Osteoblast (primary cell): Measurements from ENCODE around the gene TDP1. TPM values are rescaled to one million over a fixed set of nuclear protein-coding genes. Genes with fewer than 3 reads are reported as not detected.
A peak's percentile ranks its signal among the peaks of the same experiment; 100 is the strongest.

Source experiments
- DNase-seq: peaks from one replicate; pipeline ENCODE4 v3.0.0; 2011; ENCODE audit warnings: low spot score, mixed read lengths; ENCODE audit not compliant: insufficient read length; ENCODE audit errors: missing footprints
- H2AFZ ChIP-seq: 2 replicates; pipeline ENCODE4 v1.6.0; 2011; ENCODE audit warnings: mild to moderate bottlenecking, low read length
- H3K27ac ChIP-seq: 2 replicates; pipeline ENCODE4 v1.5.1; 2011; ENCODE audit warnings: mild to moderate bottlenecking, low read depth, low read length, moderate library complexity
- H3K27me3 ChIP-seq: 2 replicates; pipeline ENCODE4 v1.6.0; 2012; ENCODE audit warnings: mild to moderate bottlenecking, control low read depth, inconsistent platforms, low read length, moderate library complexity; ENCODE audit not compliant: insufficient read depth
- H3K36me3 ChIP-seq: 2 replicates; pipeline ENCODE4 v1.5.1; 2011; ENCODE audit warnings: mild to moderate bottlenecking, low read length, control low read depth, moderate library complexity; ENCODE audit not compliant: insufficient read depth
- H3K4me1 ChIP-seq: 2 replicates; pipeline ENCODE4 v1.5.1; 2011; ENCODE audit warnings: mild to moderate bottlenecking, low read length, control low read depth, moderate library complexity; ENCODE audit not compliant: insufficient read depth
- H3K4me2 ChIP-seq: 2 replicates; pipeline ENCODE4 v1.6.0; 2011; ENCODE audit warnings: mild to moderate bottlenecking, low read length; ENCODE audit not compliant: insufficient read depth
- H3K4me3 ChIP-seq: fragments of 200-600 bp; sonication (generic); 3 replicates; pipeline ENCODE4 v1.5.1; 2012; ENCODE audit warnings: mild to moderate bottlenecking, low read length, inconsistent platforms; ENCODE audit not compliant: insufficient read depth
- H3K79me2 ChIP-seq: 2 replicates; pipeline ENCODE4 v1.6.0; 2012; ENCODE audit warnings: mild to moderate bottlenecking, low read length, control low read depth, inconsistent platforms; ENCODE audit not compliant: insufficient read depth
- H3K9me3 ChIP-seq: 2 replicates; pipeline ENCODE4 v1.5.1; 2011; ENCODE audit warnings: low read depth, low read length, control low read depth
- H4K20me1 ChIP-seq: 2 replicates; pipeline ENCODE4 v1.6.0; 2012; ENCODE audit warnings: mild to moderate bottlenecking, low read length, control low read depth; ENCODE audit not compliant: insufficient read depth
- CTCF ChIP-seq: IDR thresholded peaks from 2 replicates; pipeline ENCODE4 v1.5.1; 2011; ENCODE audit warnings: mild to moderate bottlenecking, low read depth, low read length, moderate library complexity; ENCODE audit errors: extremely low read depth
- total RNA-seq: library from RNA; depleted of rRNA; stranded (reverse); fragments of >200 nt; gene quantifications from 2 replicates; pipeline ENCODE4 v1.2.3, GENCODE V29; 2012

TDP1 gene
- total RNA-seq: 11.2 and 16.2 TPM in 2 replicates

GRCh38 chr14:89955745-89956660 lies at the start of gene TDP1:
TDP1 (plus strand) TSS chr14:89955927; CDS start chr14:89963115, 7,188 bp downstream.
- Histone ChIP-seq H4K20me1 (no peaks in the 10 kb centered on the region), H3K9me3 (no peaks in the 10 kb centered on the region), H3K27ac (peak within 1 kb of the TSS; percentile 92), H3K4me2 (peak within 1 kb of the TSS; percentile 100), H3K27me3 (no peaks in the 10 kb centered on the region), H3K36me3 (peaks cover 23% of the 10 kb centered on the region), H3K4me1 (peaks cover 8% of the 10 kb centered on the region), H3K79me2 (peaks cover 42% of the 10 kb centered on the region), H2AFZ (peak within 1 kb of the TSS; percentile 96), H3K4me3 (peak within 1 kb of the TSS; percentile 85)
- no peak for TF ChIP-seq CTCF
- DNase-seq: peak; percentile 96

GRCh38 chr14:89906000-89906399 lies 49.7 kb upstream of the TDP1 start:
- no peaks in the 10 kb centered on the region for H3K27me3 ChIP-seq
- no peaks in the 10 kb centered on the region for H4K20me1 ChIP-seq
- H3K4me1 ChIP-seq: peaks cover 8% of the 10 kb centered on the region
- TF ChIP-seq CTCF: no peak
- H3K79me2 ChIP-seq: no peaks in the 10 kb centered on the region
- H3K4me3 ChIP-seq: no peak overlapping the region
- no peak for DNase-seq
- H3K4me2 ChIP-seq: no peak overlapping the region
- H3K27ac ChIP-seq: no peak overlapping the region
- no peaks in the 10 kb centered on the region for H3K9me3 ChIP-seq
- no peak overlapping the region for H2AFZ ChIP-seq
- H3K36me3 ChIP-seq: no peaks in the 10 kb centered on the region

- no peaks in the 10 kb centered on the region for H4K20me1 ChIP-seq
- H3K36me3 ChIP-seq: no peaks in the 10 kb centered on the region
- TF ChIP-seq CTCF: no peak
- H3K4me2 ChIP-seq: no peak overlapping the region
- H3K4me3 ChIP-seq: no peak overlapping the region
- H3K4me1 ChIP-seq: peaks cover 21% of the 10 kb centered on the region
- H3K27me3 ChIP-seq: no peaks in the 10 kb centered on the region
- no peak overlapping the region for H3K27ac ChIP-seq
- H3K9me3 ChIP-seq: no peaks in the 10 kb centered on the region
- H3K79me2 ChIP-seq: no peaks in the 10 kb centered on the region
- no peak for DNase-seq
- no peak overlapping the region for H2AFZ ChIP-seq
These were observed 48.1 kb upstream of the TDP1 start for GRCh38 chr14:89907655-89908054.

GRCh38 chr14:89908712-89909450 lies 46.8 kb upstream of the TDP1 start:
- TF ChIP-seq CTCF: no peak
- Histone ChIP-seq H3K4me1 (peaks cover 27% of the 10 kb centered on the region), H4K20me1 (no peaks in the 10 kb centered on the region), H3K27me3 (no peaks in the 10 kb centered on the region), H3K27ac (no peak overlapping the region), H3K4me3 (no peak overlapping the region), H3K9me3 (no peaks in the 10 kb centered on the region), H3K4me2 (no peak overlapping the region), H3K36me3 (no peaks in the 10 kb centered on the region), H3K79me2 (no peaks in the 10 kb centered on the region), H2AFZ (no peak overlapping the region)
- no peak for DNase-seq
